Activated T-cell treated with anti-CD3 and anti-CD28 coated beads for 24 hours (primary cell): ENCODE data around the gene CAPG.
"Not testable (repeated sequence)": the region's sequence is repeated elsewhere in the genome, so short reads cannot be mapped to it uniquely, and the experiment has no call there.

Experiments
- DNase-seq: peaks from one replicate; pipeline ENCODE4 v3.0.0-alpha.2; 2020; ENCODE audit warnings: low read depth

The CAPG gene, protein sequence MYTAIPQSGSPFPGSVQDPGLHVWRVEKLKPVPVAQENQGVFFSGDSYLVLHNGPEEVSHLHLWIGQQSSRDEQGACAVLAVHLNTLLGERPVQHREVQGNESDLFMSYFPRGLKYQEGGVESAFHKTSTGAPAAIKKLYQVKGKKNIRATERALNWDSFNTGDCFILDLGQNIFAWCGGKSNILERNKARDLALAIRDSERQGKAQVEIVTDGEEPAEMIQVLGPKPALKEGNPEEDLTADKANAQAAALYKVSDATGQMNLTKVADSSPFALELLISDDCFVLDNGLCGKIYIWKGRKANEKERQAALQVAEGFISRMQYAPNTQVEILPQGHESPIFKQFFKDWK

GRCh38 chr2:85409845-85410583 is at the start of gene CAPG:
Gene CAPG, minus strand, starts transcription at chr2:85410366. Its CDS starts 8,221 bp downstream, at chr2:85402145.
- DNase-seq = no peak

- DNase-seq = no peak
Measured at GRCh38 chr2:85459771-85460170, 49.6 kb upstream of the CAPG start.

DNA sequence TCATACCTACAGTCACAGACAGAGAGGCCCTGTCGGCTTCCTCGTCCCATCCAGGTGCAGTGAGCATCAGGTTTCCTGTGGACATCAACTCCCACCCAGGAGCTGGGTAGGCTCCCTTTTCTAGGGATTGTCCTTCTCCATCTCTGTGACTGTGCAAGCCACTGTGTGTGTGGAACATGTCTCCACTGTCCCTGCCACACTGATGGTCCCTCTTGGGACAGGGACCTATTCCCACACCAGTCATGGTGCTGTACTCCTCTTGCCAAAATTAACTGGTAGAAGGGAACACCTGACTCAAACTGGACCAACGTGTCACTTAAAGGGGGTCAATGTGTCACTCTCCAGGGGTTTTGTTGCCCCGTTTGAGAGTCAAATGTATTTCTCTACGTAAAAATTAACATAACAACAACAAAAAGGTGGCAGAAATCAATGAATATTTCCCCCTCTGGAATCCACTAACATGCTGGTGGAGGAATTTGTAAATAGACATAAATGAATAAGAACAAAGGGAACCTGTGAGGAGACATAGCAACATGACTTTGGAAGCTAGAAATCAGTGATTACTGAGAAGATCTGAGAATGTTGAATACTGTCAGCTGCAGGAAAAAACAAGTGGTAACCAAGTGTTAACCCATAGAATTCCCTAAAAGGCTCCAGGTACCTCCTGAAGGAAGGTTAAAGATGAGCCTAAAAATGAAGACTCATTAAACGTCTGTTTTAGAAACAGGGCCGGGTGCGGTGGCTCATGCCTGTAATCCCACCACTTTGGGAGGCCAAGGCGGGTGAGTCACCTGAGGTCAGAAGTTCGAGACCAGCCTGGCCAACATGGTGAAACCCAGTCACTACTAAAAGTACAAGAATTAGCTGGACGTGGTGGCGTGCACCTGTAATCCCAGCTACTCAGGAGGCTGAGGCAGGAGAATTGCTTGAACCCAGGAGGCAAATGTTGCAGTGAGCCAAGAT is 48.7 kb upstream of the CAPG start:
- DNase-seq = no peak

GRCh38 chr2:85457877-85458316 is 47.7 kb upstream of the CAPG start:
- no peak for DNase-seq

GRCh38 chr2:85457043-85457442 is 46.9 kb upstream of the CAPG start:
- DNase-seq = no peak

DNA sequence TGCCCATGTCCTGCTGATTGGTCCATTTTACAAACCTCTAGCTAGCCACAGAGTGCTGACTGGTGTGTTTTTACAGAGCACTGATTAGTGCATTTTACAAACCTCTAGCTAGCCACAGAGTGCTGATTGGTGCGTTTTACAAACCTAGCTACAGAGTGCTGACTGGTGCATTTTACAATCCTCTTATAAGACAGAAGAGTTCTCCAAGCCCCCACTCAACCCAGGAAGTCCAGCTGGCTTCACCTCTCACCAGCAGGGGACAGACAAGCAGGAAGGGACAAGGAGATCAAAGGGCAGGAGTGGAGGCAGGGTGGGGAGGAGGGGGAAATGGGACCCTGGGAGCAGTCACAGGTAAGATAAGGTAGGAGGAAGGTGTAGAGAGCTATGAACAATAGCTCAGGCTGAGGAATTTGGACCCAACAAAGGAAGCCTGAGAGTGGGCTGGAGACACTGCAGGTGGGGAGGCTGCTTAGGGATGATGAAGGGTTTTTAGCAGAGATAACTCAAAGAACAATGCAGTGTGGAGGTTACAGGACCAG is 45.5 kb upstream of the CAPG start:
- no peak for DNase-seq

DNA sequence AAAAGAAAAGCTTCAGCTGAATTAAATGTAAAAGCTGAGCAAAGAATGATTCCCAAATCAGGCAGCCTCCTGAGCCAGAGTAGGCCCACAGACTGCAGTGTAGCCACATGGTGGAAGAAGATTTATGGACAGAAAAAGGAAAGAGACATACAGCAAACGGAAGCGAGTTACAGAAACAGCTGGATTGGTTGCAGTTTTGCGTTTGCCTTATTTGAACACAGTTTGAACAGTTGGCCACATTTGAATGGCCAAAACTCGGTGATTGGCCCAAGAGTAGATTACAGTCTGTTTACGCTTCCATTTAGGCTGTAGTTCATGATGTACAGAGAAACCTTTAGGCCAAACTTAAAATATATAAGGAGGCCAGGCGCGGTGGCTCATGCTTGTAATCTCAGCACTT is 43.4 kb upstream of the CAPG start:
- DNase-seq = no peak

DNA sequence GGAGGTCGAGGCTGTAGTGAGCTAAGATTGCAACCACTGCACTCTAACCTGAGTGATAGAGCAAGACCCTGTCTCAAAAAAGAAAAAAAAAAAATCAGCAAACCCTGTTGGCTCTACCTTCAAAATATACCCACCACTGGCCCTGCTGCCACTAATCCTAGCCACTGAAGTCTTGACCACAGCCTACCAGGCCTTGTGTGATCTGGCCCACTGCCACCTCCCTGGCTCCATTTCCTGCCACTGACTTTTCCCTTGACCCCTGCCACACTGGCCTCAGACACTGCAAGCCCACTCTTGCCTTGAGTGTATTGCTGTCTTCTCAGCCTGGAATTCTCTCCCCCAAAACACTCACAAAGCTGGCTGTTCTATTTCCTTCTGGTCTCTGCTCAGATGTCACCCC is 42.1 kb upstream of the CAPG start:
- DNase-seq = no peak

GRCh38 chr2:85449214-85449588 is 39.0 kb upstream of the CAPG start:
- DNase-seq = no peak

DNA sequence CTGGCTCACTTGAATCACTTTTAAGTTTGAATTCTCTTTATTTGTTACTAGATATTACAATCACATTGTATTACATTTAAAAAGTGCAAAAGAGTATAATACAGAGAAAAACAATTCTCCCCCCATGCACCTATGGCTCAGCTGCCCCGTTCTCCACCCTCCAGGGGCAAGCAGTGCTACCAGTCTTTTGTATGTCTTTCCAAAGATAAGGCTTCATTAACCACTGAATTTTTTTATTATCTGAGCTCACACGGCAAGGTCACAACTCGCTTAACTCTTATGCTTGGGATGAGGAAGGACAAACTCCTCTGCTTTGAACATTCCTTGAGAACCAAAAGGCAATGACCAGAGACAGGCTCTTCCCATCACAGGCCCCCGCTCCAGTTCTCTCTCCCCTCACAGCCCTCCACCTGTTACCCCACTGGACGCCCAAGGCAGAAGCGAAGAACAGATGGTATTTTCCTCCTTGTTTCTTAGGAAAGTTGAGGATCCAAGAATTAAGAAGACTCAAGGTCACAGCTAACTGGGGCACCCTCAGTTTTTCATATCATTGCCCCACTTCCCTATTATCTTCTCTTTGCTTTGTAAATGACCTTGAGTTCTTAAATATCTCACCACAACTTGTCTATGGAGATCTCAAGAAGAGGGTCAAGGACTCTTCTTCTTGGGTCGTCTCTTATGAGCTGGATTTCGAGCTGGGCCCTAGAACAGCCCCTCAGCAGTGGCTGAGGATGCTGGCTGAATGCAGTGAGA is 38.5 kb upstream of the CAPG start:
- DNase-seq = no peak

GRCh38 chr2:85447222-85447585 is 37.0 kb upstream of the CAPG start:
- no peak for DNase-seq

- DNase-seq = no peak
Measured at GRCh38 chr2:85446296-85447221, 36.4 kb upstream of the CAPG start.

DNA sequence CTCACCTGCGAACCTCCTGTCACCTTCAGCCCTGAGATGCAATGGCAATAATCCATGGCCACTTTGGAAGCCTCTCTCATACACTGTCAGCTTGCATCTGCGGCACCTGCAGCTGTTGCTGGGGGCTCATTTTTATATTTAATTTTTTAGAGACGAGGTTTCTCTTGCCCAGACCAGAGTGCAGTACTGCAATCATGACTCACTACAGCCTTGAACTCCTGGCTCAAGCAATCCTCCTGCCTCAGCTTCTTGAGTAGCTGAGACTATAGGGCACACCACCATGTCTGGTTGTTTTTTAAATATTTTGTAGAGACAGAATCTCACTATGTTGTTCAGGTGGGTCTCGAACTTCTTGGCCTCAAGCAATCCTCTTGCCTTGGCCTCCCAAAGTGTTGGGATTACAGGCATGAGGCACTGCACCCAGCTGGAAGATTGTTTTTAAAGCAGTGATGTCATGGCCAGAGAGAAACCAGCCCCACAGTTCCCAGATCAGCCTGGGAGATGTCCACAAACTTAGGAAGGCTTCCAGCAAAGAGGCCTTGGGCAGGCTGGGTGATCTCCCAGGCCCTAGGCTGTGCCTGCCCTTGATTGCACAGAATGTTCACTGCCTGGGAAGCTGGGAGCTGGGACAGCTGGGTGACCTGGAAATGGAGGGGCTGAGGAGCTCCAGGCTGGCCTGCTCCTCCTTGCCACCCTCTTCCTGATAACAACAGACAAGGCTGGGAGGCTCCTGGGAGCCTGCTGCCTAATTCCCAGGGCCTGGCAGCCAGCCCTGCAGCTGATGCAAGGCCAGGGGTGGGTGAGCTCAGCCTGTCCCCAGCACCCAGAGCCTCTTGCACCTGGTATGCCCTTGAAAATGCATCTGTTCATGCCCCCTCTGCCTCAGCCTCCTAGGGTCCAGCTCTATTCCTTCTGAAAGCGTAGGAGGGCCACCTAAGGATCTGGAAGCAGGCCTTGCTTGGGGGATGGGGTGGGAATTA is 35.4 kb upstream of the CAPG start:
- no peak for DNase-seq

GRCh38 chr2:85444629-85445172 is 34.5 kb upstream of the CAPG start:
- no peak for DNase-seq

DNA sequence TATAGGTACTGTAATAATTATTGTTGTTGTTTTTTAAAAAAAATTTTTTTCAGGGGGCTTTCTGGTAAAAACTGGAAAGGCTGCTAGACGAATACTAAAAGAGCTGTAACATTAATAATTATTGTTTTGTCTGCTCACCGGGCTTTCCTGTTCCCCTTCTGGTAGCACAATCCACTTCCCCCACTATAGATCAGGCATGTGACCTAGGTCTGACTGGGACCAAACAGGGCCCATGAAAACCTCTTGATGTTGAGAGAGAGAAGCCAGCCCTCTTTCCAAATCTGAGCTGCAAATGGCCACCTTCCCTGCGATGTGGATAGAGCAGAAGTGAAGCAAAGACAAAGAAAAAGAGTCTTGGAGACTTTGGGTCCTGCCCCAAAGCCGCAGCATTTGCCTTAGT is 31.7 kb upstream of the CAPG start:
- DNase-seq = no peak

GRCh38 chr2:85440729-85441128 is 30.6 kb upstream of the CAPG start:
- DNase-seq = no peak

DNA sequence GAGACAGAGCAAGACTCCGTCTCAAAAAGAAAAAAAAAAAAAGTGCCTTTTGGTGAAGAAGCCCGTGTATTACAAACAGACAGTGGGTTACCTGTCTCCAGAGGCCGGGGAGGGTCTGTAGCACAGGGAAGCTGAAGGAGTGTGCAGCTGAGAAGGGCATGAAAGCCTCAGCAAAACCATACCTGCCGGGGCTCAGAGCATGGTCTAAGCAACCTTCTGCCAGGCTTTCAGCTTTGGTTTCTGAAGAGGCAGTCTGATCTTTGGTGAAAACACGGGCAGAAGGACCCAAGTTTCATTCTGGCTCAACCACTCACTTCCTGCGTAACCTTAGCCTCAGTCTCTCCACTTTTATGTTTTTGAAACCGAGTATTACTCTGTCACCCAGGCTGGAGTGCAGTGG is 29.8 kb upstream of the CAPG start:
- no peak for DNase-seq

DNA sequence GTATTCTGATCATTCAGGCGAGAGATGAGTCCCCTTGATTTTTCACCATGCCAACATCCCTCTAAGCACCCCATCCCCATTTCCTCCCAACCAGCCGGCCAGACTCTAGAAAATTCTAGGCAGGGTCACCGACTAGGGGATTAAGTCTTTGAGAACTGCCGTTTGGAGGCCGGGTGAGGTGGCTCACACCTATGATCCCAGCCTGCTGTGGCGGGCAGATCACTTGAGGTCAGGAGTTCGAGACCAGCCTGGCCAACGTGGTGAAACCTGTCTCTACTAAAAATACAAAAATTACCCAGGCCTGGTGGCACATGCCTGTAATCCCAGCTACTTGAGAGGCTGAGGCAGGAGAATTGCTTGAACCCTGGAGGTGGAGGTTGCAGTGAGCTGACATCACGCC is 29.4 kb upstream of the CAPG start:
- not testable (repeated sequence) for DNase-seq

DNA sequence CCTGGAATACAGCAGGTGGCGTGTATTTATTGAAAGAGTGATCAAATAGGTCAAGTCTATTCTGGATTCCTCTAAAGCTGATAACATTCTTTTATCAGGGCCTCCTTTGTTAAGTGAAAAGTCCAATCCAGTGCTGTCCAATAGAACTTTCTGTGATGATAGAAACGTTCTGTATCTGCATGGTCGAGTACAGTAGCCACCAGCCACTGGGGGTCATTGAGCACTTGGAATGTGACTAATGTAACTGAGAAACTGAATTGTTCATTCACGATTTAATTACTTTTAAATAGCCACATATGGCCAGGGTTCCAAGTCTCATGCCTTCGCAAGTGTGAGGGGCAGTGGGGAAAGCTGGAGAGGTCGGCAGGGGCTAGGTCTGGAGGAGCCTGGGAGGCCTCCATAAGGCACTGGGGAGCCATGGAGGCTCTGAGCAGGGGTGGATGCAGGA is 28.9 kb upstream of the CAPG start:
- DNase-seq = no peak
